HG03025 (cell line): ENCODE measurements around the gene CD79B.
"Not testable (repeated sequence)": the region's sequence is repeated elsewhere in the genome, so short reads cannot be mapped to it uniquely, and the experiment has no call there.

Experiments
- ATAC-seq: cut with Tn5 transposase; IDR thresholded peaks from one replicate; pipeline ENCODE4 v1.9.1; 2021; ENCODE audit warnings: mild to moderate bottlenecking, moderate library complexity; ENCODE audit not compliant: unreplicated experiment, low FRiP score

The CD79B gene

DNA sequence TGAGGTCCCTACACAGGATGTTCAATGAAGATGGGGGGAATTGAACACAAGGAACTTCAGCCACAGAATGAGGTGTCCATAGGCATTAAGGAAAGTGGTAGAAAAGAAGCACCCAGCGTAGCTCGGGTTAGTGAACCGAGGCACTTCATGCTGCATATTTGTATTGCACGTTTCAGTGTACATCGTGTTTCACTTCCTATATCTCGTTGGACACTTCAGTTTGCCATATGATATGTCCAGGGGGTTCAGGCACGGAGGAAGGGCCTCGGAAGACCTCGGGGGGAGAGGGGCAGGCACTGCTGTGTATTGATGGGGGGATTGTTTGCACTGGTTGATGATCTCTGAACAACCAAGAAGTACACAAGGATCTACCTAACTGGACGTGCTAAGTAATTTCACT is 16.4 kb downstream of the CD79B start:
- not testable (repeated sequence) for ATAC-seq

DNA sequence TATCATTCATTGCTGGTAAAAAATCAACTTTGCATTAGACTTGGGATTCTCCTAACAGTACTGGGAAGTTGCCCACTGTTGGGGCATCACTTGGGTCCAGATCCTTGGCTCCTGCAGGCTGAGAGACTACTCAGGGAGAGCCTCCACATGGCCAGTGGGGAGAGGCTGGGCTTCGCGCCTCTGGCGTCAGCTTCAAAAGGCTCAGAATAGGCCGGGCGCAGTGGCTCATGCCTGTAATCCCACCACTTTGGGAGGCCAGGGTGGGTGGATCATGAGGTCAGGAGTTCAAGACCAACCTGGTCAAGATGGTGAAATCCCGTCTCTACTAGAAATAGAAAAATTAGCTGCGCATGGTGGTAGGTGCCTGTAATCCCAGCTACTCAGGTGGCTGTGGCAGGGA is 17.7 kb downstream of the CD79B start:
- ATAC-seq, result no peak

DNA sequence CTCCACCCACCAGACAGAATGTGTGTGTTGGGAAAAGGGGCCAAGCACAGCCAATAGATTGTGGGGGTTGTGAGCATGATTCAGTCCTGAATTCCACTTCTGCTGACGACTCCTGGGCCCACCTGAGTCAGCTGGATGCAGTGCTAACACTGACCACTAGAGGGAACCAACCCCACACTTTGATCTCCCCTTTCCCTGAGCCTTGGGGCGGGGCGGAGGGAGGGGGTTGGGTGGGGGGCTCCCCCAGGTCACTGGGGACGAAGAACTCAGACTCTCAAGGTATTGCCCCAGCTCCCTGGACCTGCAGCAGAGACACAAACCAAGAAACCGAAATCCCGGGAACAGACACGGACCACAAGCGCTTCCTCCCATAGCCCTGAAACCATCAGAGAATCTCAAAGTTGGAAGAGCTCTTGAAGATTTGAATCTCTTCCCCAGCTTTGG is 20.5 kb downstream of the CD79B start:
- no peak for ATAC-seq

DNA sequence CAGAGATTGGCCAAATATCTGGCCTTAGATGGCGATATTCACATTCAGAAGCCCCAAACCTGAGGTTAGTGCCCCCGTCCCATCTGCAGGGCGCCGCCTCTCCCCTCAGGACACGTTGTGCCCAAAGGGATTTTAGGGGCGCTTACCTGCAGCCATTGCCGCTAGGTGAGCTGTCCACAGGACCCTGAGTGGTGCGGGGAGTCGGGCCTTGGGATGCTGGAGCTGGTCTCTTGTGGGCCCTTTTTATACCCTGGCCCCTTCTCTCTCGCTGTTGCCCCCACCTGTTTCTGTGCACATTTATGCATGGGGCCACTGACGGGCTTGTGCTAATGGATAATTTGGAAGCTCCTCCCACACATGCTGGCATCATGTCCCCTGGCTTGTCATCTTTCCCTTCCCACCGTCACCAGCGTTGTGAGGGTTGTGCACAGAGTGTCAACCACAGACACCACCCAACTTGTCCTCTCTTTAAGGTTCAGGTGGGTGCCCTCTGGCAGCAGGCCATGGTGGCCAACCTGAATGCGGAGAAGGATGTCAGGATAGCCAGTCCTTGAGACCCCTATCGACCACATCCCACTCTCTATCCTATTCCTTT is 21.0 kb downstream of the CD79B start, which contains the start of gene CSHL1:
CSHL1 (minus strand) TSS at position 218 of the 595 bp plus-strand sequence; CDS start at position 156, 62 bp downstream.
- ATAC-seq, result no peak

DNA sequence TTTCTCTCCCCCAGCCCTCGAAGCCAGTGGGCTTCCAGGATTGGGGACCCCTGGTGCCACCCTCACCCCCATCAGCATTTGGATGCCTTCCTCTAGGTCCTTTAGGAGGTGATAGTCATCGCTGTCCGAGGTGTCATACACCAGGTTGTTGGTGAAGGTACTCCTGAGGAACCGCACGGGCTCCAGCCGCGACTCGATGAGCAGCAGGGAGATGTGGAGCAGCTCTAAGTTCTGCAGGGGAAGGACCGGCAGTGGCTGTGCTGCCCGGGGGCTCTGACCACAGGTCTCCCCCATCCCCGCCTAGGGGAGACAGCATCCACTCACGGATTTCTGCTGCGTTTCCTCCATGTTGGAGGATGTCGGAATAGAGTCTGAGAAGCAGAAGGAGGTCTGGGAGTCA is 22.0 kb downstream of the CD79B start:
- no peak for ATAC-seq

DNA sequence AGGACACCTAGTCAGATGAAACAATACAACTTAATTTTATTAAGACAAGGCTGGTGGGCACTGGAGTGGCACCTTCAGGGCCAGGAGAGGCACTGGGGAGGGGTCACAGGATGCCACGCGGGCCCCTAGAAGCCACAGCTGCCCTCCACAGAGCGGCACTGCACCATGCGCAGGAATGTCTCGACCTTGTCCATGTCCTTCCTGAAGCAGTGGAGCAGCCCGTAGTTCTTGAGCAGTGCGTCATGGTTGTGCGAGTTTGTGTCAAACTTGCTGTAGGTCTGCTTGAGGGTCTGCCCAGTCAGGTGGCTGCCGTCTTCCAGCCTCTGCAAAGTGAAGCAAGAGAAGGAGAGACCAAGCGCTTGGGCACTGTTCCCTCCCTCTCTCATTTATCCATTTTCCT is 22.5 kb downstream of the CD79B start:
- not testable (repeated sequence) for ATAC-seq

DNA sequence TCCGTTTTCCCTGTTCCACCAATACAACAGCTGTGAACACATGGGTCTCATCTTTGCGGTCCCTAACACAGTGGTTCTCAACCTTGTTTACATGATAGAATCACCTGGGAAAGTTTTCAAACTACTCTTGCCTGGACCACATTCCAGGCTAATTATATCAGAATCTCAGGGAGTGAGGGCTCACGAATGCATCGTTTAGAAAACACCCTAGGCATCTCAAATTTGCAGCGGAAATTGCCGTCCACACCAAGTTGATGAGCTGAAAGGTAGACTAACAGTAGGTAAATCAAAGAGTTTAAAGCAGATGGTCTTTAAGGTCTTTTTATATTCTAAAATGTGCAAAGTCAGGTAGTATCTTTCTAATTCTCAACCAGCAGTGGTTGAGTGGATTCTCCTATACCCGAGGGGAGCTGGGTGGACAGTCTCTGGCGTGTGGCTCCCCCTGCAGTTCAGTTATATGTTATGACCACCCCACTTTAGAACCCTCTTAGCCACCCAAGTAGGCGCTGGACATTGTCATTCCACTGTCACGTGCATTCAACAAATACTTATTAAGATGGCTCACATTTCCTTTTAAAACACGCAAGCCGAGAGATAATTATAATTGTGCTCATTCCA is 24.9 kb downstream of the CD79B start:
- not testable (repeated sequence) for ATAC-seq

DNA sequence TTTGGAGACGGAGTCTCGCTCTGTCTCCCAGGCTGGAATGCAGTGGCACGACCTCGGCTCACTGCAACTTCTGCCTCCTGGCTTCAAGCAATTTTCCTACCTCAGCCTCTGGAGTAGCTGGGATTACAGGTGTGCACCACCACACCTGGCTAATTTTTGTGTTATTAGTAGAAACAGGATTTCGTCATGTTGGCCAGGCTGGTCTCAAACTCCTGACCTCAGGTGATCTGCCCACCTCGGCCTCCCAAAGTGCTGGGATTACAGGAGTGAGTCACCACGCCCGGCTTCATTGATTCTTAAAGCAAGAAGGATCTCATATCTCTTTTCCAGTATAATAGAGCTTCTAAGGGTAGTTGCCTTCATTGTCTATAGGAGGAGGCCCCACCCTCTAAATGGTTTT is 27.3 kb downstream of the CD79B start:
- ATAC-seq, result not testable (repeated sequence)

DNA sequence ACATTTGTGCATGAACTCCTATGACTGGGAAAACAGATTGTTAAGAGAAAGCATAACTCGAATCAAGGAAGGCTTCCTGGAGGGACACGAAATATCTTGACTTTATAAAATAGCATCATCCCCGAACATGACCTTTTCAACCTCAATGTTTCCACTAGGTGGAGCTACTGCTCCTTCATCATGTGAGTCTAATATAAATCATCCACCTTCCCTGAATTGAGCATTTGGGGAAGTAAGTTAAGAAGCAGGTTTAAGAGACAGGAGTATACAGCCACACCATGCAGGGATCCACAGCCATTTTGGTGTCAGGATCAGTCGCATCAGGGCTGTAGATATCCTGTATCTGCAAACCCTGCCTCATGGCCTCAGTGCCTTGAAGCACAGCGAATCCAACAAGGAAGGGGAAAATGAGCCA is 28.3 kb downstream of the CD79B start:
- not testable (repeated sequence) for ATAC-seq

DNA sequence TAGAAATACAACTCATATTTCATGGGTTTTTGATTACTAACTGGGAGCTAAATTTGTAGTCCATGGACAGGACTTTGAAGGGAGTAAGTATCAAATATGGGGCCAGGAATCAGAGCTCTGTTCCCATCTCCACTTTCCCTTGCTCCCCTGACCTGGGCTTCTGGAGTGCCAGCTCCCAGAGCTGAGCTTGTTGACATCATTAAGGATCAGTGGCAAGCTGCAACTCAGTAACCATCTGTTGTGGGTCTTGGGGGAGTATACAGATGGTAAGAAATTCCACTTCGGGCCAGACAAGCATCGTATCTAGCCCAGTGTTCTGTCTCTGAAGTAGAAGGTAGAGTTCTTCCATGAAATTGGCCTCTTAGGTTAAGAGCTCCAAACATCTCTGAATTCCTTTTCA is 30.2 kb downstream of the CD79B start:
- not testable (repeated sequence) for ATAC-seq

DNA sequence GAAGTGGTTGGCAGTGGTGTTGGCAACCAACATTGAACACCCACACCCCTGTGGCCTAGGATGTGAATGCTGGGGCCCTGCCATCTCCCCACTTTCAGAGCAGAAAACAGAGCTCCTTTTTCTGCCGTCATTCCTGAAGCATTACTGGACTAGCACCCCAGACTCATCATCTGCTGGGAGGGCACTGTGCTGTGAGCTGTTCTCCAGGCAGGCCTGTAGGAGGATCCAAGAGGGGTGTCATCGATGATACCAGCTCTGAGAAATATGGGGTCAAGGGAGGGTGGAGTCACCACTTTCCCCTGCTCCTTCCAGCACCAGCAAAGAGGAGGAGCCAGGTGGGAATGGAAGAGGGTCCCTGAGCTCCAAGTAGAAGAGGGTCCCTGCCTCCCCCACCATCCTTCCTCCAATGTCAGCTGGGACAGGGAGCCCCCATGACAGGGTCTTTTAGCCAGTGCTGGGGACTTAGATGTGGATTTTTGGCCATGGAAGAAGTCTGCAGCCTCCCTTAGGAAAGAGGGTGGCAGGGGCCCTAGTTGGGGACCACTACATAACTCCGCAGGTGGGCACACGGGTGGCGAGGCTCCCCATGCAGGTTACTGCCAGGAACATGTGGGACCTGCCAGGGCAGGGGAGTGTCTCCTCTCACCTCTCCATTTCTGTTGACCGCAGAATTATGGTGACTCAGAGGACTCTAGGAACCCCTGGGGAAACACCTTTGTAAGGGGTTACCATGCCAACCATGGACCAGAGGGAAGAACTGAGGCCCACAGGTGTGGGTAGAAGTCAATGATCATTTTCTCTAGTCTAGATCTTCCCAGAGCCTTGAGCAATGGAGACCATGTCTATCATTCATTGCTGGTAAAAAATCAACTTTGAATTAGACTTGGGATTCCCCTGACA is 33.0 kb downstream of the CD79B start:
- ATAC-seq, result not testable (repeated sequence)

DNA sequence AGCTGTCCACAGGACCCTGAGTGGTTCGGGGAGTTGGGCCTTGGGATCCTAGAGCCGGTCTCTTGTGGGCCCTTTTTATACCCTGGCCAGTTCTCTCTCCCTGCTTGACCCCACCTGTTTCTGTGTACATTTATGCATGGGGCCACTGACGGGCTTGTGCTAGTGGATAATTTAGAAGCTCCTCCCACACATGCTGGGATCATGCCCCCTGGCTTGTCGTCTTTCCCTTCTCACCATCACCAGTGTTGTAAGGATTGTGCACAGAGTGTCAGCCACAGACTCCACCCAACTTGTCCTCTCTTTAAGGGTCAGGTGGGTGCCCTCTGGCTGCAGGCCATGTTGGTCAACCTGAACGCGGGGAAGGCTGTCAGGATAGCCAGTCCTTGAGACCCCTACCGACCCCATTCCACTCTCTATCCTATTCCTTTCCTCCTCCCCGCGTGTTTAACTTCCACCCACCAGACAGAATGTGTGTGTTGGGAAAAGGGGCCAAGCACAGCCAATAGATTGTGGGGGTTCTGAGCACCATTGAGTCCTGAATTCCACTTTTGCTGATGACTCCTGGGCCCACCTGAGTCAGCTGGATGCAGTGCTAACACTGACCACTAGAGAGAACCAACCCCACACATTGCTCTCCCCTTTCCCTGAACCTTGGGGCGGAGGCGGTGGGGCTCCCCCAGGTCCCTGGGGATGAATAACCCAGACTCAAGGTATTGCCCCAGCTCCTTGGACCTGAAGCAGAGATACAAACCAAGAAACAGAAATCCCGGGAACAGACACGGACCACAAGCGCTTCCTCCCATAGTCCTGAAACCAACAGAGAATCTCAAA is 35.4 kb downstream of the CD79B start, which contains the start of gene CSH1:
CSH1 (minus strand) TSS at position 51 of the 831 bp plus-strand sequence. CDS start 63 bp downstream, outside the sequence.
- not testable (repeated sequence) for ATAC-seq

DNA sequence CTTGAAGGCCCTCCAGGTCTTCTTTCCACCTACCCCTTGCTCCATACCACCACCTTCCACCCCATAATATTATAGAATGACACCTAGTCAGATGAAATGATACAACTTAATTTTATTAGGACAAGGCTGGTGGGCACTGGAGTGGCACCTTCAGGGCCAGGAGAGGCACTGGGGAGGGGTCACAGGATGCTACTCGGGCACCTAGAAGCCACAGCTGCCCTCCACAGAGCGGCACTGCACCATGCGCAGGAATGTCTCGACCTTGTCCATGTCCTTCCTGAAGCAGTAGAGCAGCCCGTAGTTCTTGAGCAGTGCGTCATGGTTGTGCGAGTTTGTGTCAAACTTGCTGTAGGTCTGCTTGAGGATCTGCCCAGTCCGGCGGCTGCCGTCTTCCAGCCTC is 37.3 kb downstream of the CD79B start:
- not testable (repeated sequence) for ATAC-seq

DNA sequence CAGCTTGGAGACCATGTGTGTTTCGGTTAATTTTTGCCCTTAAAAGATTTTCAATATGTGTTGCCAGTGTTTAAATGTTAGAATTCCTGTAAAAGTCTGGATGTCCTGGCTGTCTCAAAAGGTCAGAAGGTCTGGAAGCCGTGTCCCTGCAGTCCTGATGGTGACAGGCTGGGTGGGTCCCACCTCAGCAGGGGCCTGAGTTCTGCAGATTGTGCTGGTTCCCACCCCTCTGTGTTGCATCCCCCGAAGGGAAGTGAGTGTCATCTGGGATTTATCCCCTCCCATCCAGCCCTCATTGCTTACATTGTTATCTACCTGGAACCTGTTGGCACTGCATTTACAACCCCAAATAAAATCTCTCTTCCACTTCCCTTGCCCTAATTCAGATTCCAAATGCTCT is 38.1 kb downstream of the CD79B start:
- ATAC-seq, result not testable (repeated sequence)

DNA sequence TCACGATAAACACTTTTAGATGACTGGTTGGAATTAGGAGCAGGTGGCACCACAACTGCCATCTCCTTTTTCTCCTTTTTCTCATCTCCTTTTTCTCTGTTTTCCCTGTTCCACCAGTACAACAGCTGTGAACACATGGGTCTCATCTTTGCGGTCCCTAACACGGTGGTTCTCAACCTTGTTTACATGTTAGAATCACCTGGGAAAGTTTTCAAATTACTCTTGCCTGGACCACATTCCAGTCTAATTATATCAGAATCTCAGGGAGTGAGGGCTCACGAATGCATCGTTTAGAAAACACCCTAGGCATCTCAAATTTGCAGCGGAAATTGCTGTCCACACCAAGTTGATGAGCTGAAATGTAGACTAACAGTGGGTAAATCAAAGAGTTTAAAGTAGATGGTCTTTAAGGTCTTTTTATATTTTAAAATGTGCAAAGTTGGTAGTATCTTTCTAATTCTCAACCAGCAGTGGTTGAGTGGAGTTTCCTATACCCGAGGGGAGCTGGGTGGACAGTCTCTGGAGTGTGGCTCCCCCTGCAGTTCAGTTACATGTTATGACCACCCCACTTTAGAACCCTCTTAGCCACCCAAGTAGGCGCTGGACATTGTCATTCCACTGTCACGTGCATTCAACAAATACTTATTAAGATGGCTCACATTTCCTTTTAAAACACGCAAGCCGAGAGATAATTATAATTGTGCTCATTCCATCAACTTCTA is 39.7 kb downstream of the CD79B start:
- not testable (repeated sequence) for ATAC-seq

DNA sequence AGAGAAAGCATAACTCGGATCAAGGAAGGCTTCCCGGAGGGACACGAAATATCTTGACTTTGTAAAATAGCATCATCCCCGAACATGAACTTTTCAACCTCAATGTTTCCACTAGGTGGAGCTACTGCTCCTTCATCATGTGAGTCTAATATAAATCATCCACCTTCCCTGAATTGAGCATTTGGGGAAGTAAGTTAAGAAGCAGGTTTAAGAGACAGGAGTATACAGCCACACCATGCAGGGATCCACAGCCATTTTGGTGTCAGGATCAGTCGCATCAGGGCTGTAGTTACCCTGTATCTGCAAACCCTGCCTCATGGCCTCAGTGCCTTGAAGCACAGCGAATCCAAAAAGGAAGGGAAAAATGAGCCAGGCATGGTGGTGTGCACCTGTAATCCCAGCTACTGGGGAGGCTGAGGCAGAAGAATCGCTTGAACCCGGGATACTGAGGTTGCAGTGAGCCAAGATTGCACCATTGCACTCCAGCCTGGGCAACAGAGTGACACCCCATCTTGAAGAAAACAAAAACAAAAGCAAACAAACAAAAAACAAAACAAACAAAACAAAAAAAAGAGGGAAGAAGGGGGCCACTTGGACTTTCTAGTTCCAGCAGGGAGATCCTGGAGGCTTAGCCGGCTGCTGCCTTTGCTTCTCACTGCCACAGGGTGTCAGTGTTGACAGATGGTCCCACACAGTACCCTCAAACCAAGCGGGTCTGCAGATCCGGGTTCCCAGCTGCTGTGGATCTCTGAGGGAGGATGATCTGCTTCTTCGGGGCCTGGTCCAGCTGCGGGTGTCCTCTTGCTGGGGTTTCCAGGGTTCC is 42.9 kb downstream of the CD79B start:
- not testable (repeated sequence) for ATAC-seq

DNA sequence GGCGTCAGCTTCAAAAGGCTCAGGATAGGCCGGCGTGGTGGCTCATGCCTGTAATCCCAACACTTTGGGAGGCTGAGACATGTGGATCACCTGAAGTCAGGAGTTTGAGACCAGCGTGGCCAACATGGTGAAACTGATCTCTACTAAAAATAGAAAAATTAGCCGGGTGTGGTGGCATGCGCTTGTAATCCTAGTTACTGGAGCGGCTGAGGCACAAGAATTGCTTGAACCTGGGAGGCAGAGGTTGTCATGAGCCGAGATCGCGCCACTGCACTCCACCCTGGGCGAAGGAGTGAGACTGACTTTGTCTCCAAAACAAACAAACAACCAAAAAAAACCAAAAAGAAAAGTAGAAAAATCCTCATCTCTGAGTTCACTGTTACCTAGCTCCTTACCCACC is 47.0 kb downstream of the CD79B start:
- not testable (repeated sequence) for ATAC-seq

DNA sequence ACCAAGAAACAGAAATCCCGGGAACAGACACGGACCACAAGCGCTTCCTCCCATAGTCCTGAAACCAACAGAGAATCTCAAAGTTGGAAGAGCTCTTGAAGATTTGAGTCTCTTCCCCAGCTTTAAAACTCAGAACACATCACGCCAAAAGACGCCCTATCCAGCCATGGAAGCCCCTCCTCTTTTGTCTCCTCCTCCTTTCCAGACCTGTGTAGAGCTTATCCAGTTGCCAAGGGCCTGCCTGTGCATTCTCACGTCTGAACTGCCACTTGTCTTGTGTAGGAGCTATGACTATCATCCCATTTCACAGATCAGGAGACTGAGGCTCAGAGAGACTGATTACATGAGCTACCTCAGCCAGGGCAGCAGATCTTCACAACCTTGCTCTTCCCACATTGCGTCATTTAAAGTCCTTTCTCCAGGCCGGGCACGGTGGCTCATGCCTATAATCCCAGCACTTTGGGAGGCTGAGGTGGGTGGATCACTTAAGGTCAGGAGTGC is 49.5 kb downstream of the CD79B start:
- not testable (repeated sequence) for ATAC-seq
